Right lobe of liver (tissue), 4 donors: ENCODE data around the gene DNM3.

Experiments
- CTCF ChIP-seq, 4 donors: fragments of 200-600 bp in 3 of 4; fragments of 450-650 bp in 1 of 4; IDR thresholded peaks; one replicate each; pipeline versions ENCODE4 v1.5.1 to v1.8.0; 2016 to 2022; ENCODE audit warnings: antibody characterized with exemption in 4 of 4, mild to moderate bottlenecking in 2 of 4
- POLR2A ChIP-seq: fragments of 450-650 bp; IDR thresholded peaks from one replicate; pipeline ENCODE4 v1.6.1; 2017; ENCODE audit warnings: antibody characterized with exemption, mild to moderate bottlenecking
- donor health status: DM: no; HTN: no; CAD: no.
- donor health status: DM: no; HTN: no; CAD: no.
- donor health status: DM: no; HTN: yes; CAD: no.

GRCh38 chr1:171809834-171810233 lies 31.5 kb upstream of the DNM3 start:
- TF ChIP-seq POLR2A, result no peak
- TF ChIP-seq CTCF (IDR thresholded peaks at IDR 0.05), result no peak
